Astrocyte (in vitro differentiated cells and primary cell): Measurements from ENCODE around the gene CCDC61.

ENCODE experiments used
- CTCF ChIP-seq: IDR thresholded peaks from 2 replicates; pipeline ENCODE4 v1.5.1; 2011; ENCODE audit warnings: low read depth, mild to moderate bottlenecking, inconsistent platforms, low read length, moderate library complexity; ENCODE audit not compliant: insufficient read depth
- EZH2 ChIP-seq: IDR thresholded peaks from 2 replicates; pipeline ENCODE4 v1.6.1; 2012; ENCODE audit warnings: mild to moderate bottlenecking, low read length, inconsistent platforms; ENCODE audit not compliant: insufficient read depth

- TF ChIP-seq CTCF (no peak), EZH2 (no peak)
These were observed 21.8 kb downstream of the CCDC61 start for GRCh38 chr19:46017095-46017429.
